SK-N-SH (cell line): Measurements from ENCODE around the gene GPC2. TPM values are rescaled to one million over a fixed set of nuclear protein-coding genes. Genes with fewer than 3 reads are reported as not detected.
"Not testable (repeated sequence)": the region's sequence is repeated elsewhere in the genome, so short reads cannot be mapped to it uniquely, and the experiment has no call there.

Experiments
- CTCF ChIA-PET: fragments of 300-600, 350-600 bp; formaldehyde crosslinking; extraction: SDS; loops from one replicate; lab custom pipeline; 2021; lab: Yijun Ruan, JAX
- POLR2A ChIA-PET: fragments of 350-600 bp; sonication (Branson Sonifier 250); formaldehyde crosslinking; extraction: SDS; loops from one replicate; lab custom pipeline; 2020; ENCODE audit warnings: antibody characterized with exemption, inconsistent platforms; lab: Yijun Ruan, JAX
- DNase-seq: peaks from one replicate; pipeline ENCODE4 v3.0.0; 2012
- H2AFZ ChIP-seq: fragments of 200-600 bp; sonication (generic); 2 replicates; pipeline ENCODE4 v1.8.1; 2016; ENCODE audit warnings: antibody characterized with exemption, mild to moderate bottlenecking, low read depth
- H3F3A ChIP-seq: fragments of 200-600 bp; sonication (generic); replicated peaks from 2 replicates; pipeline ENCODE3; 2016; ENCODE audit warnings: antibody characterized with exemption, mild to moderate bottlenecking; ENCODE audit not compliant: insufficient read depth
- H3K27ac ChIP-seq, 2 experiments: fragments of 200-500 bp in 1 of 2; fragments of 200-600 bp in 1 of 2; sonication (Bioruptor generic) in 1 of 2; sonication (generic), shearing (Covaris generic) in 1 of 2; 2 replicates each; pipeline versions ENCODE4 v1.5.1 to v1.6.1; 2014 to 2016; ENCODE audit warnings: low read depth in 2 of 2, inconsistent platforms in 1 of 2, low read length in 1 of 2, mild to moderate bottlenecking in 1 of 2, mixed read lengths in 1 of 2
- H3K27me3 ChIP-seq: fragments of 200-600 bp; sonication (generic), shearing (Covaris generic); 2 replicates; pipeline ENCODE4 v1.6.1; 2016; ENCODE audit warnings: mixed run types; ENCODE audit not compliant: insufficient read depth
- H3K36me3 ChIP-seq, 2 experiments: fragments of 200-500 bp in 1 of 2; fragments of 200-600 bp in 1 of 2; sonication (Bioruptor generic) in 1 of 2; sonication (generic) in 1 of 2; replicated peaks in 1 of 2; 2 replicates each; pipeline versions ENCODE3 to v1.5.1; 2014 to 2016; ENCODE audit warnings: low read length in 1 of 2, mild to moderate bottlenecking in 1 of 2; ENCODE audit not compliant: insufficient read depth in 2 of 2, control insufficient read depth in 1 of 2
- H3K4me1 ChIP-seq, 2 experiments: fragments of 200-500 bp in 1 of 2; fragments of 200-600 bp in 1 of 2; sonication (Bioruptor generic) in 1 of 2; sonication (generic), shearing (Covaris generic) in 1 of 2; 2 replicates each; pipeline versions ENCODE4 v1.5.1 to v1.6.1; 2014 to 2016; ENCODE audit warnings: low read depth in 1 of 2, low read length in 1 of 2, mixed run types in 1 of 2; ENCODE audit not compliant: insufficient read depth in 2 of 2, control insufficient read depth in 1 of 2
- H3K4me2 ChIP-seq: fragments of 200-600 bp; sonication (generic), shearing (Covaris generic); 2 replicates; pipeline ENCODE4 v1.6.1; 2017; ENCODE audit warnings: mixed run types
- H3K4me3 ChIP-seq, 2 experiments: fragments of 200-500 bp in 1 of 2; fragments of 200-600 bp in 1 of 2; sonication (Bioruptor generic) in 1 of 2; sonication (generic), shearing (Covaris generic) in 1 of 2; 2 replicates each; pipeline versions ENCODE4 v1.5.1 to v1.8.1; 2014 to 2016; ENCODE audit warnings: low read depth in 2 of 2, inconsistent platforms in 1 of 2, low read length in 1 of 2, mild to moderate bottlenecking in 1 of 2, mixed read lengths in 1 of 2, moderate library complexity in 1 of 2
- H3K79me2 ChIP-seq: fragments of 200-600 bp; sonication (generic); 2 replicates; pipeline ENCODE4 v1.8.1; 2017; ENCODE audit warnings: mild to moderate bottlenecking; ENCODE audit not compliant: insufficient read depth
- H3K9ac ChIP-seq: fragments of 200-600 bp; sonication (generic); 2 replicates; pipeline ENCODE4 v1.6.1; 2017; ENCODE audit warnings: mixed run types
- H3K9me2 ChIP-seq: fragments of 200-600 bp; sonication (generic); 2 replicates; pipeline ENCODE4 v1.6.1; 2017; ENCODE audit warnings: mixed run types
- H3K9me3 ChIP-seq: fragments of 200-600 bp; sonication (generic); 2 replicates; pipeline ENCODE4 v1.6.1; 2017; ENCODE audit warnings: mixed run types, mild to moderate bottlenecking, moderate library complexity
- H4K20me1 ChIP-seq: fragments of 200-600 bp; sonication (generic); 2 replicates; pipeline ENCODE4 v1.6.1; 2017; ENCODE audit warnings: mild to moderate bottlenecking, mixed run types; ENCODE audit not compliant: insufficient read depth
- CHD2 ChIP-seq: fragments of 150-350 bp; IDR thresholded peaks from 2 replicates; pipeline ENCODE4 v1.6.1; 2018; ENCODE audit warnings: low read length; ENCODE audit not compliant: partially characterized antibody
- ELF1 ChIP-seq: IDR thresholded peaks from 2 replicates; pipeline ENCODE4 v1.4.0; 2012
- EP300 ChIP-seq, 2 experiments: IDR thresholded peaks; 2 replicates each; pipeline versions ENCODE4 v1.4.0 to v1.6.1; 2012; ENCODE audit warnings: borderline replicate concordance in 1 of 2, low read depth in 1 of 2, low read length in 1 of 2
- GATA2 ChIP-seq: sonication (generic); formaldehyde crosslinking; IDR thresholded peaks from 2 replicates; pipeline ENCODE4 v1.5.0; 2020; ENCODE audit warnings: mild to moderate bottlenecking, missing genetic modification reagents
- MAX ChIP-seq: IDR thresholded peaks from 2 replicates; pipeline ENCODE4 v1.4.0; 2012; ENCODE audit warnings: low read depth
- MEF2A ChIP-seq: IDR thresholded peaks from 2 replicates; pipeline ENCODE4 v1.4.0; 2012; ENCODE audit warnings: low read depth, borderline replicate concordance
- NFIC ChIP-seq: IDR thresholded peaks from 2 replicates; pipeline ENCODE4 v1.4.0; 2012; ENCODE audit warnings: borderline replicate concordance
- NRF1 ChIP-seq: IDR thresholded peaks from 2 replicates; pipeline ENCODE4 v1.6.1; 2012; ENCODE audit warnings: low read depth, mild to moderate bottlenecking, low read length
- PBX3 ChIP-seq: IDR thresholded peaks from 2 replicates; pipeline ENCODE4; 2012
- POLR2AphosphoS5 ChIP-seq: IDR thresholded peaks from 2 replicates; pipeline ENCODE4 v1.6.1; 2012; ENCODE audit warnings: low read depth, low read length
- RAD21 ChIP-seq: IDR thresholded peaks from 2 replicates; pipeline ENCODE4 v1.6.1; 2012; ENCODE audit warnings: mild to moderate bottlenecking, low read length
- RFX5 ChIP-seq: IDR thresholded peaks from 2 replicates; pipeline ENCODE4 v1.6.1; 2012; ENCODE audit warnings: mild to moderate bottlenecking, improper control_type of control experiment, low read length
- SMC3 ChIP-seq: IDR thresholded peaks from 2 replicates; pipeline ENCODE4 v1.6.1; 2012; ENCODE audit warnings: low read depth, low read length, improper control_type of control experiment
- USF1 ChIP-seq: IDR thresholded peaks from 2 replicates; pipeline ENCODE4 v1.4.0; 2012; ENCODE audit warnings: low read depth, borderline replicate concordance
- YY1 ChIP-seq: IDR thresholded peaks from 2 replicates; pipeline ENCODE4 v1.4.0; 2012; ENCODE audit warnings: low read depth, mild to moderate bottlenecking
- ZBTB33 ChIP-seq: IDR thresholded peaks from 2 replicates; pipeline ENCODE4 v1.4.0; 2012; ENCODE audit warnings: low read depth, borderline replicate concordance
- WGBS: methylation state at CpG from one replicate; pipeline ENCODE4 v1.1.6; 2017; ENCODE audit warnings: low lambda C conversion rate; 5-methylcytosine and 5-hydroxymethylcytosine counted together
- polyA plus RNA-seq, 3 experiments: library from polyadenylated mRNA; depleted of rRNA; stranded (reverse); fragments of >200 nt; gene quantifications; 2 replicates each; pipeline ENCODE4 v1.2.3, GENCODE V29; 2012

GPC2 gene
- polyA plus RNA-seq, 1 of the 3 experiments (the other 2 are of a cell fraction), result 12.9 TPM

- CTCF ChIA-PET, result interaction anchor here (1.1 to 6.5 kb wide), 3 partner anchors 15 to 167 kb away, joined by 3 to 73 read pairs (median 3); partner anchors contain the start of gene GAL3ST4
- peaks cover 26% of the 10 kb centered on the region for H3K79me2 ChIP-seq
- H3K4me3 ChIP-seq, H3K27ac ChIP-seq, DNase-seq, H2AFZ ChIP-seq, H3K27me3 ChIP-seq, H3K4me1 ChIP-seq, H3K9me3 ChIP-seq, H3K4me2 ChIP-seq, H3K9ac ChIP-seq, H3K9me2 ChIP-seq, H4K20me1 ChIP-seq, H3K36me3 ChIP-seq: not testable (repeated sequence)
- POLR2A ChIA-PET, result interaction anchor here (0.7 to 1.1 kb wide), 2 partner anchors 17 to 85 kb away, joined by 3 read pairs; no protein-coding TSS in a partner anchor
- peaks cover 12% of the 10 kb centered on the region for H3F3A ChIP-seq
- 93% methylated on average over 4 of the region's 4 CpGs for WGBS
Observed at GRCh38 chr7:100146350-100146749, 30.8 kb downstream of the GPC2 start.

GRCh38 chr7:100142461-100142860 is 34.7 kb downstream of the GPC2 start:
- CTCF ChIA-PET, result interaction anchor here (1.2 to 5.7 kb wide), 2 partner anchors 12 to 48 kb away, joined by 4 to 77 read pairs; no protein-coding TSS in a partner anchor
- H3K27me3 ChIP-seq, result no peaks in the 10 kb centered on the region
- WGBS, result 78% methylated on average over 3 of the region's 3 CpGs

More at GRCh38 chr7:100142461-100142860, 34.7 kb downstream of the GPC2 start:
- no peak for DNase-seq
- no peak for TF ChIP-seq NFIC
- no peak for TF ChIP-seq ZBTB33
- no peak for TF ChIP-seq ELF1
- no peak for TF ChIP-seq NRF1
- no peak for TF ChIP-seq USF1
- no peak for TF ChIP-seq RFX5
- TF ChIP-seq YY1, result no peak
- no peak for TF ChIP-seq MAX
- no peak for TF ChIP-seq SMC3
- no peak for TF ChIP-seq MEF2A
- TF ChIP-seq CHD2, result no peak
- no peak for TF ChIP-seq GATA2 (CRISPR knock-in tag)
- TF ChIP-seq PBX3, result no peak
- TF ChIP-seq EP300 (IDR thresholded peaks at IDR 0.05; ENCODE audit: borderline replicate concordance in 1 of 2, low read depth in 1 of 2, low read length in 1 of 2), result no peak
- TF ChIP-seq RAD21, result no peak
- no peak for TF ChIP-seq POLR2AphosphoS5
- H3K79me2 ChIP-seq, result no peaks in the 10 kb centered on the region
- no peak overlapping the region for H3K4me3 ChIP-seq
- no peaks in the 10 kb centered on the region for H3K4me1 ChIP-seq
- no peaks in the 10 kb centered on the region for H3K36me3 ChIP-seq
- H3K9me3 ChIP-seq, result no peaks in the 10 kb centered on the region
- H3F3A ChIP-seq, result peaks cover 9% of the 10 kb centered on the region
- no peak overlapping the region for H2AFZ ChIP-seq
- POLR2A ChIA-PET, result no interaction called here
- H3K4me2 ChIP-seq, result no peak overlapping the region
- H3K27ac ChIP-seq, result no peak overlapping the region
- H3K9me2 ChIP-seq, result no peaks in the 10 kb centered on the region
- no peak overlapping the region for H3K9ac ChIP-seq
- no peaks in the 10 kb centered on the region for H4K20me1 ChIP-seq
